H1 (cell line): Measurements from ENCODE around the gene FTMT. TPM values are rescaled to one million over a fixed set of nuclear protein-coding genes. Genes with fewer than 3 reads are reported as not detected.

Experiments
- CHD7 ChIP-seq: fragments of 300-600 bp; sonication (generic); IDR thresholded peaks from 2 replicates; pipeline ENCODE4 v1.7.1; 2012; ENCODE audit warnings: low read length, moderate library complexity, mild to moderate bottlenecking, inconsistent platforms; ENCODE audit not compliant: insufficient replicate concordance
- CTCF ChIP-seq, 3 experiments: IDR thresholded peaks; 1 replicate in 2 of 3; 2 replicates in 1 of 3; pipeline versions ENCODE4 v1.5.1 to v1.6.1; 2011; ENCODE audit warnings: low read length in 3 of 3, mild to moderate bottlenecking in 3 of 3, inconsistent platforms in 2 of 3, low read depth in 1 of 3, moderate library complexity in 1 of 3; ENCODE audit not compliant: insufficient read depth in 1 of 3; ENCODE audit errors: control extremely low read depth in 1 of 3
- EZH2 ChIP-seq: fragments of 200-600 bp; sonication (generic); IDR thresholded peaks from 2 replicates; pipeline ENCODE4 v1.7.1; 2012; ENCODE audit warnings: low read depth, mild to moderate bottlenecking, moderate library complexity, low read length, inconsistent platforms; ENCODE audit not compliant: severe bottlenecking
- HDAC2 ChIP-seq, 2 experiments: fragments of 300-600 bp in 1 of 2; sonication (generic) in 1 of 2; IDR thresholded peaks; 2 replicates each; pipeline ENCODE4 v1.6.1; 2011 to 2012; ENCODE audit warnings: low read depth in 2 of 2, low read length in 2 of 2, mild to moderate bottlenecking in 2 of 2, moderate library complexity in 2 of 2, borderline replicate concordance in 1 of 2, inconsistent platforms in 1 of 2
- JUND ChIP-seq: IDR thresholded peaks from 2 replicates; pipeline ENCODE4 v1.6.1; 2011; ENCODE audit warnings: mild to moderate bottlenecking, improper control_type of control experiment, low read length
- POU5F1 ChIP-seq: IDR thresholded peaks from 2 replicates; pipeline ENCODE4 v1.6.1; 2011; ENCODE audit warnings: low read depth, mild to moderate bottlenecking, low read length, moderate library complexity
- RXRA ChIP-seq: IDR thresholded peaks from 2 replicates; pipeline ENCODE4 v1.6.1; 2011; ENCODE audit warnings: low read depth, mild to moderate bottlenecking, low read length, moderate library complexity; ENCODE audit not compliant: insufficient read depth
- polyA plus RNA-seq, 7 experiments: library from polyadenylated mRNA; depleted of rRNA in 3 of 7; stranded (reverse) in 5 of 7; unstranded in 2 of 7; fragments of >200 nt in 5 of 7; fragments of 200-250 nt in 2 of 7; gene quantifications; 1 replicate in 5 of 7; 2 replicates in 1 of 7; 4 replicates in 1 of 7; pipeline versions ENCODE4 v1.2.1 to v1.2.3, GENCODE V29; 2011 to 2013; ENCODE audit warnings: missing spikeins in 2 of 7, mixed read lengths in 2 of 7
- total RNA-seq: library from RNA; stranded (reverse); fragmentation: NEBNext Ultra II Directional; extraction: Animal tissue kit (Norgen Biotek cat#: 25700); gene quantifications from 2 replicates; pipeline ENCODE4 v1.2.1, GENCODE V29; 2021

Gene FTMT
- total and polyA plus RNA-seq, 2 of the 8 experiments (the other 6 are each of a cell fraction or from before 2014, with no cell fraction given), result not detected

- TF ChIP-seq RXRA, result no peak
- TF ChIP-seq CTCF (IDR thresholded peaks at IDR 0.05; ENCODE audit: control extremely low read depth in 1 of 3, insufficient read depth in 1 of 3, low read depth in 1 of 3, low read length in 3 of 3), result no peak
- no peak for TF ChIP-seq EZH2
- TF ChIP-seq CHD7, result no peak
- TF ChIP-seq HDAC2 (IDR thresholded peaks at IDR 0.05; ENCODE audit: borderline replicate concordance in 1 of 2, low read depth in 2 of 2, low read length in 2 of 2), result no peak
- TF ChIP-seq POU5F1, result no peak
- TF ChIP-seq JUND, result no peak
Observed at GRCh38 chr5:121834021-121834420, 17.7 kb upstream of the FTMT start (continued).
